A673 (cell line): Measurements from ENCODE around the gene NET1.

Experiments
- EZH2 ChIP-seq: fragments of 200-600 bp; sonication (generic); IDR thresholded peaks from 2 replicates; pipeline ENCODE4 v1.6.1; 2017; ENCODE audit warnings: borderline replicate concordance, low read depth, mild to moderate bottlenecking, mixed read lengths, antibody characterized with exemption, low read length; ENCODE audit not compliant: poor library complexity, severe bottlenecking
- TF ChIP-seq, protein P1 (sequence below): fragments of 300-800, 200-600 bp; sonication (generic); conservative IDR thresholded peaks from 2 replicates; pipeline ENCODE4 v1.5.1; 2017; ENCODE audit warnings: low read depth, mild to moderate bottlenecking, antibody characterized with exemption, low read length, moderate library complexity, mixed read lengths

DNA sequence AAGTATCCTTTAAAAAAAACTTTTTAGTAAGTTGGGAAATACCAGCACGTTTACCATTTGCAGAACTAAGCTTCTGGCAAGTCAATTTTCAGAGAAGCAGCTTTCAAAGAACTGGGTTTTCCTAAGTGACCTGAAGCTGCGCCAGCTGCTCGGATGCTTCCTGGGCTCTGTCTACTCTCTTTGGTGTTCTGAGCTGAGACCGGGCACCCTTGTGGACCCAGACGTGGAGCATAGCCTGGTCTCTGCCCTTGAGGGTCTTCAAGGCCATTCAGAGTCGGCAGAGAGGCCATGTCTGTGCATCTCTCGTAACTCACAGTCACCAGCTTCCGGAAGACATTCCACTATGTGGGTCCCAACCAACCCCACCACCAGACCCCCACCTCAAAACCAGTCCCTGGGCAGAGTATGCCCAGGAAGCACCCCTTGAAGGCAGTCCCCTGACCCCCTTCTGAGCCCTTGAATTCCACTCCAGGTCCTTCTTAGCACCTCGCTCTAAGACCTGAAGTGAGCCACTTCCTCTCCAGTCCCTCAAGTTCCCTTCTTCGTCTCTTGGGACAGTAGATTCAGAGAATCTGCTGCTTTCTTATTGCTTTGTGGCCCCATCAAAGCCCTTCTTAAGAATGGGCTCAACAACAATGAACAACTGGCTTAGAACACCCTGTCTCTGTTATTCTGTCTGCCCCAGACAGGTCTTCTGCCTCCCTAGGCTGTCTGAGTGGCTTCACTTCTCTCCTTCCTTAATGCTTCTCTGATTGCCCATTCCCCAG is 78.5 kb downstream of the NET1 start:
- TF ChIP-seq, protein P1, sequence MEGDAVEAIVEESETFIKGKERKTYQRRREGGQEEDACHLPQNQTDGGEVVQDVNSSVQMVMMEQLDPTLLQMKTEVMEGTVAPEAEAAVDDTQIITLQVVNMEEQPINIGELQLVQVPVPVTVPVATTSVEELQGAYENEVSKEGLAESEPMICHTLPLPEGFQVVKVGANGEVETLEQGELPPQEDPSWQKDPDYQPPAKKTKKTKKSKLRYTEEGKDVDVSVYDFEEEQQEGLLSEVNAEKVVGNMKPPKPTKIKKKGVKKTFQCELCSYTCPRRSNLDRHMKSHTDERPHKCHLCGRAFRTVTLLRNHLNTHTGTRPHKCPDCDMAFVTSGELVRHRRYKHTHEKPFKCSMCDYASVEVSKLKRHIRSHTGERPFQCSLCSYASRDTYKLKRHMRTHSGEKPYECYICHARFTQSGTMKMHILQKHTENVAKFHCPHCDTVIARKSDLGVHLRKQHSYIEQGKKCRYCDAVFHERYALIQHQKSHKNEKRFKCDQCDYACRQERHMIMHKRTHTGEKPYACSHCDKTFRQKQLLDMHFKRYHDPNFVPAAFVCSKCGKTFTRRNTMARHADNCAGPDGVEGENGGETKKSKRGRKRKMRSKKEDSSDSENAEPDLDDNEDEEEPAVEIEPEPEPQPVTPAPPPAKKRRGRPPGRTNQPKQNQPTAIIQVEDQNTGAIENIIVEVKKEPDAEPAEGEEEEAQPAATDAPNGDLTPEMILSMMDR, result no peak
- no peak for TF ChIP-seq EZH2
